Hematopoietic multipotent progenitor cell treated with erythropoietin and hydrocortisone succinate and interleukin-3 and kit ligand, for 17 days (in vitro differentiated cells): ENCODE data around the gene MLXIP.
"Not testable (repeated sequence)": the region's sequence is repeated elsewhere in the genome, so short reads cannot be mapped to it uniquely, and the experiment has no call there.

Source experiments
- DNase-seq: peaks from one replicate; pipeline ENCODE4 v3.0.0-alpha.2; 2015; ENCODE audit warnings: low spot score

The MLXIP gene

DNA sequence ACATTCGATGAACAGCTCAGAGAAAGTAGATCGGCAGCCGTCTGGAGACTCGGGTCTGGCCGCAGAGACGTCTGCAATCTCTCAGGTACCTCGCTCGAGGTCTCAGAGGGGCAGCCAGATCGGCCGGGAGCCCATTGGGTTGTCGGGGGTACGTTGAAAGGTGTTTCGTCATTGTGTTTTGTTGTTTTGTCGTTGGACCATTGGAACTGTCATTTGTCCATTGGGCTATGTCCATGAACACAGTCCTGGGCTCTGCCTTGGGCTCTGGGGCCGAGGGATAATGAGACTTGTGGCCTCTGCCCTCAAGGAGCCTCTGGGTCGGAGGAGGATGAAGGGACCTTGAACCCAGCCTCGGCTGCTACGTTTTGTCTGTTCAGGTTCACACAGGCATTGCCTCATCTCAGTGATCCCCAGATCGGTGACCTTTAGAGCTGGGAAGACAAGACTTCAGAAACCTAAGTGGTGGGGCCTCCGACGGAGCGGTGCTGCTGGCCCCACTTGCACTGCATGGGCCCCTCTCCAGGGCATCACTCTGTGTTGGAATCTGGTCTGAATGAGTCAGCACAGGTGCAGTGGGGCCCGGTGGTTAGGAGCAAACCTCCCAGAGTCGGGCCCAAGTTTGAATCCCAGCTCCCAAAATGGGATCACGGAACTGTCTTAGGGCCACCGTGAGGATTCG lies 23.6 kb upstream of the MLXIP start:
- no peak for DNase-seq

DNA sequence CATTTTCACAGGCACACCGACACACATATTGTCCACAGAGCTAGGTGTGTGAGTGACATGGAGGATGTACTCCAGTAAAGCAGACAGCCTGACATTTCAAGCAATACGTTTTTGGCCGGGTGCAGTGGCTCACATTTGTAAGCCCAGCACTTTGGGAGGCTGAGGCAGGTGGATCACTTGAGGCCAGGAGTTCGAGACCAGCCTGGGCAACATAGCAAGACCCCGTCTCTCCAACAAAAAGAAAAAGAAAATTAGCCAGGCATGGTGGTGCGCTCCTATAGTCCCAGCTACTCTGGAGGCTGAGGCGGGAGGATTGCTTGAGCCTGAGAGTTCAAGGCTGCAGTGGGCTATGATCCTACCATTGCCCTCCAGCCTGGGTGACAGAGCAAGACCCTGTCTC lies 22.1 kb upstream of the MLXIP start:
- DNase-seq: not testable (repeated sequence)

DNA sequence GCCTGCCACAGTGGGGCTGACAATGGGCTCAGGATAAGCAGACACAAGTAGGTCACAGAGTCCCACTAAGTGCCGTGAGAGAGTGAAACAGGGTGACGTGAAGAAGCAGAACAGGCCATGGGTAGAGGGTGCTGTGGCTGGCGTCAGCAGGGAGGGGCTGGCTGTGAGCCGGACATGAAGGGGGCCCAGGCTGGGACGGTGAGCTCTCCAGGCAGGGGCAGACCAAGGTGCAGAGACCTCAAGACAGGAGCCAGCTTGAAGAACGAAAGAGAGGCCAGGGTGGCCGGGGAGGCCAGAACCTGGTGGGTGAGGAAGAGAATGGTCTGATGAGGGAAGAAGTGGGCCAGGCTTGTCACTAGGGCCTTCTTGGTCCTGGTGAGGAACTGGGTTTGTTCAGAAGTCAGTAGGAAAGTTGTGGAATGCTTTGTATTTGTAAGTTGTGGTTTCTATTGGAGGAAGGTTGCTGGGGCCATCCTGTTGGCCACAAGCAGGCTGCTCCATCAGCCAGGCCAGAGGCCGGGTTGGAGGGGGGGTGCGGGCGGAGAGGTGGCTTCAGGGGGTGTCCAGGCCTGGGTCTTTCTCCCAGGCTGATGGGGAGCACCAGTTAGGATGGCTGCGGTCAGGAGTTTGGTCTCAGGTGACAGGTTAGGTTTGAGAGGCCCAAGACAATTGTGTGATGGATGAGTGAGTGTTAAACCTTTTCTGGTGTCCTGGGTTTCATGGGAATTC lies 21.4 kb upstream of the MLXIP start:
- DNase-seq: no peak

DNA sequence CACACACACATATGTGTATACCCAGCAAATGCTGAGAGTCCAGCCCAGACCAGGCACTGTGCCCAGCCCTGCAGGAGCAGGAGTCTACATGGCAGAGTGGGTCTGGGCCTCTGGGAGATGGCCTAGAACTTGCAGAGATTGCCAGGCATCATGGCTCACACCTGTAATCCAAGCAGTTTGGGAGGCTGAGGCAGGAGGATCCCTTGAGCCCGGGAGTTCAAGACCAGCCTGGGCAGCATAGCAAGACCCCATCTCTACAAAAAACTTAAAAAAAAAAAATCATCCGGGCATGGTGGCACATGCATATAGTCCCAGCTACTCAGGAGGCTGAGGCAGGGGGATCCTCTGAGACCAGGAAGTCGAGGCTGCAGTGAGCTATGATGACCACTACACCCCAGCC lies 20.8 kb upstream of the MLXIP start:
- DNase-seq: no peak

DNA sequence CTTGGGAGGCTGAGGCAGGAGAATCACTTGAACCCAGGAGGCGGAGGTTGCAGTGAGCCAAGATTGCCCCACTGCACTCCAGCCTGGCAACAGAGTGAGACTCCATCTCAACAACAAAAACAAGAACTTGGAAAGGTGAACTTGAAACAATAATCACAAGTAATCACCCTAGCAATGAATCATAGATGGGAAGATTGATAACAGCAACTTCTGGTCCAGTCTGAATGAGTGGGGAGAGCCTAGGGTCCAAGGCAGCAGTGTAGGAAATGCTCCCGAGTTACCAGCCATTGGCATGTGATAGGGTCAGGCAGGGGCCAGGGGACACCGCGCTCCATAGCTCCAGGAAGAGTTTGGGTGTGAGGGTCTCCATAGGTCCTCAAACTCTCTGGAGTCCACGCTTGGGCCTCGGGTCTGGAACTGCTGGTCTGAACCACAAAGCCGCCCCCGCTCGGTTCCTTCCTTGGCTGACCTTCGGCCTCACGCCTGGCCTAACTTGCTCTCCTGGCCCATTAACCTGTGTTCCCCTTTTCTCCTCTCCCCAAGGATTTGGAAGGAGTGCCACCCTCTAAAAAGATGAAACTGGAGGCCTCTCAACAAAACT lies 19.9 kb upstream of the MLXIP start:
- DNase-seq: no peak

DNA sequence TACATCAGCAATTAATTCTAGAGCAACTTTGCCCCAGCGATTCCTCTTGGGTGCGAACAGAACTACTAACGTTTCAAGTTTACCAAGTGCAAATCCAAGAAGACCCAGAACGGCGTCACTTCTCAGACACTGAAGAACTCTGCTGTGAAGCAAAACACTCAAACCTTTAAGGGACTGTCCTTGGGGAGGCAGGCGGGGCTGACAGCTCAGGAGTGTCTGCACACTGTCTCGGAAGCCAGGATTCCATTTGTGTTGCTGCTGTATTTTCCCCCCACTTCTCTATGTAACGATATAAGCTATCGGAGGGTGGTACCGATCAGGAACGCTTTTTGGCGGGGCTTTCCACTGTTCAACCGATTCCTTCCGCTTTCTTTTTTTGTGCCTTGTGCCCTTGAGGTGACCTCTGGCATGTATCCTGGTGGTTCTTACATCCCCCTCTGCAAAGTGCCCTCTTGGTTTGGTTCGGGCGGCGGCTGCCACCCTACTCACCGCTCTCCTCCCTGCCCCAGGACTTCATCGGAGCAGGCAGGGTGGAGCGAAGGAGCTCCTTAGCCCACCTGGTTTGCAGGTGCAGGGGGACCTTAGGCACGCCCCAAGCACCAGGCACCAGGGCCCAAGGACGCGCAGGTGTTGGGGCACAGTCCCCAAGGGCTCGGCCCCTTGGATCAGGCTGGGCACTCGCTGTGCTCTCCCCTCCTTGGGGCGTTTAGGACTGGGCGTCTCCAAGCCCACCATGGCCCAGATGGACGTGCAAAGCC lies 19.2 kb upstream of the MLXIP start:
- DNase-seq: no peak

DNA sequence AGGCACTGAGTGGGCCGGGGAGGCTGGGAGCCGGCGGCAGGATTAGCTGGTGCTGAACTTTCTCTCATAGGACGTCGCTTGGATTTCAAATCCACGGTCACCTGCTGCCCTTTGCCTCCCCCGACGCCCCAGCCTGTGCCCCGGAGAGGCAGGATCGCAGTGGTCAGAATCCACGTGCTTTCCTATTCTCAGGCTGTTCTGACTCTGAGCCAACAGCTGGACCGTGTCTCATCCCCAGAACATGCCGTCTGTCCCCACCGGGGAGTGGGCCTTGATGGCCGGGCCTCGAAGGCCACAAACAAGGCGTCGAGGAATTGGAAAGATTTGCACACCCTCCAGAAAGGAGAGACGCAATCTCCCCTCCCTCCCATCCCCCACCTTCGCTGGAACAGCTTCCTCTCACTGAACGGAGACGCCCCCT lies 18.5 kb upstream of the MLXIP start:
- no peak for DNase-seq

DNA sequence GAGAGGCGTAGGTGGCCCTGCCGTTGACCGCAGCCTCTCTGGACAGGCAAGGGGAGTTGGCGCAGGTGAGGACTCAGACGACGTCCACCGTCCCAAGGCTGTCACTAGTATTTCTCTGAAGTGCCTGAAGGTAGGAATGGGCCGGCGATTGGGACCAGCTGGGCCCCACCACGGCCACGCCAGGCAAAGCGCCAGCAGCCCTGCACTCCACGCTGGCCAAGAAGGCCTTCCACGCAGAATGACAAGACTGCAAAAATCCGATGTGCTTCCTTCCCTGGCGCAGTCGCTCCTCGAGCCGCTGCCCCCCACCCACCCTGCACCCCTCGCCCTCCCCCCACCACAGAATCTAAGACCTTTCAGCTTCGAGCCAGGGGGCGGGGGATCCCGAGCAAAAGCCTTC lies 17.3 kb upstream of the MLXIP start:
- no peak for DNase-seq

DNA sequence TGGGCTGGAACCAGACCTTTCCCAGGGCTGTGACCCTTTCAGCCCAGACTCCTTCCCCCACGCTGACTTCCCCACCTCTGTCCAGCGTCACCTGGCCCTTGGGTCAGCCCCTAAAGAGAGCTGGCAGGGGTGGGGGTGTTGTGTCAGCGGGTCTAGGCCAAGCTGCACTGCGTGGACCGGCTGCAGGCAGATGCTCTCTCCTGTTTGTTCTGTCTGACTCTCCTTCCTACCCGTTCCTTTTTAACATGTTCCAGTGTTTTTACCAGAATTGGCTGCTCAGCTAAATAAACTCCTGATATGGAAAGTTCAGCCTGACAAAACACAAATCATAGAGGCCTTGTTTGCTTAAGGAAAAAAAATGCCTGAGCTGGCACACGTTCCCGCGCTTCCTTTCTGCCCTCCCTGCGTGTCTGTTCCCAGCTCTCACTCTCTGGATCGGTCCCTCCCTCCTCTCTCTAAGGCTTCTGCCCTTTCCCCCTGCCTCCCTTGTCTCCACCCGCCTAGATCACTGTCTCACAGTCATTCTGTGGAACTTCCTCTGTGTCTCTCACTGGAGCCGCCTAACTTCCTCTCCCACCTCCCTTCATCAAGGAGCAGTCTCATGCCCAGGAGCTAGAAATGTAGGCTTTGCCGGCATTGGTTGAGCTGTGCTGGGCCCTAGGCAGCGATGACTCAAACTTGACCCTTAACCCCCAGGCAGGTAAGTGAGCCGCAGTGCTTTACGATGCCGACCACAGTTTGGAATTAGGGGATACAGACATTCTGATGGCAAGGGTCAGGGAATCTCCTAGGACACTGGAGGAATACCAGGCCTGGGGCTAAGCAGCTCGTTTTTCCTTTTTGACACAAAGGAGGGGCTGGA lies 15.5 kb upstream of the MLXIP start:
- no peak for DNase-seq

DNA sequence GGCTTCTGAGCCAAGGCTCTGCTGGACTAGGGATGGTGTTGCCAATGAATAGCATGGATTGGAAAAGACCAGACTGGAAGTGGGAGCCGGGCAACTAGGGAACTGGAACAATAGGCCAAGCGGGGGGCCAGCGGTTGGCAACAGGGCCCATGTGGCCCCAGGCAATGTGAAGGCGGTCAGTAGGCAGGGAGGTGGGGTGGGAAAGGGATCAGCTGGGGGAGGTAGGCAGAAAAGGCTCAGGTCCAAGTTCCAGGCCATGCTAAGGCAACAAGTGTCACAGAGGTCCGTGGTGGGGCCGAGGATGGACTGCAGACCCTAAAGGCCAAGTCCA lies 14.9 kb upstream of the MLXIP start:
- DNase-seq: no peak

DNA sequence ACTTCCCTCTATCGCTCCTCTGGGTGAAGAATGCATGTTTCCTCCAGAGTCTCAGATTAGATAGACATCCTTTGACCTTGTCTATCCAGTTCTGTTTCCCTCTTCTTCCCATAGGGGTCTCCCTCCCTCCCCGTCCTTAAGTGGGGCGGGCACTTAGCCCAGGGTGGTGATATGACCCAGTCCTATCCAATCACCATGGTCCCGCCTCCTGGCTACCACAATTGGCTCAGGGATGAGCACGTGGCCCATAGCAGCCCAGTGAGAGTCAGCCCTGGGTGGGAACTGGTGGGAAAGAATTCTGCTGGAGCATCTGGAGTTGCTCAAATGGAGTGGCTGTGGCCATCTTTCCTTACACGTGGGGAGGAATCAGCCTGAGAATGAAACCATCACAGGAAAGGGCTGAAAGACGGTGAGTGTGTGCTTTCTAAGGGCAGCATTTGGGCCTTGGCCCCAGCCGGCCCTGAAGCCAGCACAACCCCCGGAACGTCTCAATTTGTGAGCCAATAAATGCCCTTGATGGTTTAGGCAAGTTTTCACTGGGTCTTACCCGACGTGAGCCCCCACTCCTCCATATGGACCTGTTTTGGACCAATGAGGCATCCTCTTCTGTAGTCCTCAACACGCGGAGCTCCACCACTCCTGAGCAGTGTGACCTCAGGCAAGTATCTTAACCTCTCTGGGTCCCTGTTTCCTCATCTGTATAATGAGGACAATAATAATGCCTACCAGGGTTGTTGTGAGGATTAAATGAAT lies 14.4 kb upstream of the MLXIP start:
- peak; percentile 91 for DNase-seq

DNA sequence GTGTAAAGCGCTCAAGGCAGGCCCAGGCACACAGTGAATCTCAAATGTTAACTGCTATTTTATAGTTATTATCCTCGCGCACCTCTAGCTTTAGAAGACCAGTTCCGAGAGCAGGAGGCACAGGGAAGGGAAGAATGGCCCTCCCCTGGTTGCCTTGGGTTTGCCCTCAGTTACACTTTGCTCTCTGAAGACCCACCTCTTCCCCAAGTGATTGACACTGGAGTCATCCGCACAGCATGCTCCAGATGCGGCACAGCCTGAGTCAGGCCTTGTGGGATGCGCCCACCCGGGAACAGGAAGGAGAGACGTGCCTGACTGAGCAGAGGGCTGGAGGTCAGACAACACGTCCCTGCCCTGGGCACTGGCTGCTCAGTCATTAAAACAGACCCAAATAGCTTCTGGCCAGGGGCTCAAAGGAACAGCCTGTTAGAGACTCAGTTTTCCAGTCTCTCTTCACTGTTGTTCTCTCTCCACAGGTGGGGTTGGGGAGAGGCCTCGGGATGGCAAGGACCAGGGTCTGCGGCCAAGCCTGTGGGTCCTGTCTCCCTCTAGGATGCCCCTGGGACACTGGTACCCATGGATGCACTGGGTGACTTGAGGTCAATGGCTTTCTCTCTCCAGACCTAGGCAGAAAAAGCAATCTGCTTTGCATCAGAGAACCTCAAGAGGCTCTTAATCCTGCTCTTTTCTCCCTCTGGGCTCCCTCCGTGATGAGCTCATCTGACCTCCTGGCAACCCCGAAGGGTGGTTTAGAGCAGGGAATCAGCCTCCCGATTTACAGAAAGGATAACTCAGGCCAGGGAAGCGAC lies 13.6 kb upstream of the MLXIP start:
- no peak for DNase-seq

DNA sequence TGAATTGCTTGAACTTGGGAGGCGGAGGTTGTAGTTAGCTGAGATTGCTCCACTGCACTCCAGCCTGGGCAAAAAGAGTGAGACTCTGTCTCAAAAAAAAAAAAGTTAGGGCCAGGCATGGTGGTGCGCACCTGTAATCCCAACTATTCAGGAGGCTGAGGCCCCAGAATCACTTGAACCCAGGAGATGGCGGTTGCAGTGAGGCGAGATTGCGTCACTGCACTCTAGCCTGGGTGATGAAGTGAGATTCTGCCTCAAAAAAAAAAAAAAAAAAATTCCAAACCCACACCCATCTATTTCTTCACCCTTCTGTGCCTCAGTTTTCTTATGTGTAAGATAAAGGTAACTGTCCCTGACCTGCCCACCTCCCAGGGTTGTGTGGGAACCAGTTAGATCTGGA lies 11.0 kb upstream of the MLXIP start:
- no peak for DNase-seq

DNA sequence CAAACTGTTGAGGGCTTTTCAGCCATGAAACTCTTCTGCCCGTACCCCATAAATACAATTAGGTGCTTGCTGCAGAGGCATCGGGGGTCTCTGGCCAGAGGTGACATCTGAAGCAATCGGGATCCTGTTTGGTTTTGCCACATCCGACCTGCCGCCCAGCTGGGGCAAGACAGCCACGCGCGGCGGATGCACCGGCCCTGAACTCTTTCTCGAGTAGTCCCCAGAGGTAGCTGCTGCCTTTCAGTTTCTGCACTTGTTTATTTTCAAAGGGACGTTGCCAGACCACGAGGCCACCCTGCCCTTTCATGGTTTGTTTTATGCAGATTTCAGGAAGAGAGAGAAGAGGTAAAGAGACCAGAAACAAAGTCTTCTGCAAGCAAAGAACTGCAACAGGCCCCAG lies 10.6 kb upstream of the MLXIP start:
- no peak for DNase-seq

DNA sequence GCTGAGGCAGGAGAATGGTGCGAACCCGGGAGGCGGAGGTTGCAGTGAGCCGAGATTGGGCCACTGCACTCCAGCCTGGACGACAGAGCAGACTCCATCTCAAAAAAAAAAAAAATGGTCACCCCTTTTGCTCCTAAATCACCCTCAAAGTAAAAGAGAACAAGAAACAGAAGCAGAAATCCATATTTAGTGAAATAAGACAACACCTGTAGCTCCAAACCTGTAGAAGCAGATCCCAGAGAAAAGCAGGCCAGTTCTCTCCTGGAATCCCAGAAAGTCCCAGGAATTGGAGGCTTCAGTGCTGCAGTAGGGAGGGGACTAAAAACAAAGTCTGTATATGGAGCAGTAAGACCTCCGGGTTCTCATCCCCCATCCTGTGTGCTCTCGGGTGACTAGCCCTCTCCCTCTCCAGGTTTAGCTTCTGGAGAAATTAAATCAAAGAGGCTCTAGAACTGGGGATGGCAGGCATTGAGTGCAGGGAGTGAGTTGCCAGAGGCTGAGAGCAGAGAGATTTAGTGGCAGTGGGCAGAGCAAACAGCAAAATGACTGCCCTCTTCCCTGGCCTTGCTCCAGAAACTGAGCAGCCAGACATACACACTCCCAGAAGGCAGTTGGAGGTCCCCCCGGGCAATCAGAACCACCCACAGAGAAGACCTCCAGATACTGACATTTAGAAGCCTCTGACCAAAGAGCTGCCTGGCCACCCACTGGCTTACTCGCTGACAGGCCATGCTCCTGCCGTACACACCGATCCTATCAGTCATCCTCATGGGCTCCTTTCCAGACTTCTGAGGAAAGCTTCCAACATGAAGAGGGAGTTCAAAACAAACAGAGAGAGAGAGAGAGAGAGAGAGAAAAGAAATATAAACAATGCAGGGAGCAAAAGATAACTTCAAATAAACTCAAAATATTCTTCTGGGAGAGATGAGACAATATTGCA lies 6.3 kb upstream of the MLXIP start:
- peak; percentile 92 for DNase-seq

DNA sequence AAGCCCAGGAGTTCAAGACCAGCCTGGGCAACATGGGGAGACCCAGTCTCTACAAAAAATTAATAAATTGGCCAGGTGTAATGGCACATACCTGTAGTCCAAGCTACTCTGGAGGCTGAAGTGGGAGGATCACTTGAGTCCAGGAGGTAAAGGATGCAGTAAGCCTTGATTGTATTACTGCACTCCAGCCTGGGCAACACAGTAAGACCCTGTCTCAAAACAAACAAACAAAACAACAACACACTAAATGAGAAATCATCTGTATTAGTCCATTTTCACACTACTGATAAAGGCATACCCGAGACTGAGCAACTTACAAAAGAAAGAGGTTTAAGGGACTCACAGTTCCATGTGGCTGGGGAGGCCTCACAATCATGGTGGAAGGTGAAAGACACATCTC lies 4.7 kb upstream of the MLXIP start:
- DNase-seq: no peak

DNA sequence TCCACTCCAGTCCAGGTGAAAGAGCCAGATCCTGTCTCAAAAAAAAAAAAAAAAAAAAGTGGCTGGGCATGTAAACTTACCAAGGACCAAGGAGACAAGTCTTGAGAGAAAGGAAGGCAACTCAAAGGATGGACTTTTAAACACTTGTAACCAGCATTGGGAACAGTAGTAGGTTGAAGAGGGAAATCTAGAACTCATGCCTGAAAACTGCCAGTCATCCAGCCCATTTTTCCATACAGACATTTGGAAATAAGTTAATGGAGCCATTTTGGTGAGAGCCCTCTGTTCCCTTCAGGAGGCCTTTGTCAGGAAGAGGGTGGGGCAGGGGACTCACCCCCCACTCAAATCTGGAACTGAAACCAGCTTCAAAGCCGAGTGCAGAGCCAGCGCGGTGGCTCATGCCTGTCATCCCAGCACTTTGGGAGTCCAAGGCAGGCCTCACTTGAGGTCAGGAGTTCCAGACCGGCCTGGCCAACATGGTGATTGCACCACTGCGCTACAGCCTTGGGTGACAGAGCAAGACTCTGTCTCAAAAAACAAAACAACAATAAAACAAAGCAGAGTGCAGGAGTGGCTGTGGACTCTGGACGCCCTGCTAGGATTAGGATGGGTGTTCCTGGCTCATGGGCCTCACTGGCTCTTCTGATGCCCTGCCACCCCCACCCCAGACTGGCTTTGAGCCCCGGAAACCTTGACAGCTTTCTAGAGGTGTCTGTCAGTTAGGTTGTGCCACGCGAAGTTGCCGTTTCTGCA lies 1.6 kb upstream of the MLXIP start:
- DNase-seq: no peak

DNA sequence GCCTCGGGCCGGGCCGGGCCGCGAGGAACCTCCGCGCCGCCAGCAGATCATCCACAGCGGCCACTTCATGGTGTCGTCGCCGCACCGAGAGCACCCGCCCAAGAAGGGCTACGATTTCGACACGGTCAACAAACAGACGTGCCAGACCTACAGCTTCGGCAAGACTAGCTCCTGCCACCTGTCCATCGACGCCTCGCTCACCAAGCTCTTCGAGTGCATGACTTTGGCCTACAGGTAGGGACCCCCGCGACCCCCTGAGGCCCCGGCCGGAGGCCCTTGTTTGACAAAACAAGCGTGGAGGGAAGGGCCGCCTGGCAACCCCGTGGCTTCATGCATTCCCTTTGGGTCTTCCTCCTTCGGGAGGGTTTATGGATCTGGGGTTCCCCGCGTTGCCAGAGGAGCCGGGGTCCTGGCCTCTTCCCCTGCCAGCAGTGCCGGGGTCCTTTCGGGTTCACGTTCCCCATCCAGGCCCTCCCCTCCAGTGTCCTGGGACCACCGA lies 526 bp downstream of the MLXIP start:
- peak; percentile 64 for DNase-seq
